ENCODE results near the gene ITGB3. TPM values are rescaled to one million over a fixed set of nuclear protein-coding genes. Genes with fewer than 3 reads are reported as not detected.

The ITGB3 gene
- total and polyA plus RNA-seq, 2 of the 8 experiments (the other 6 are each of a cell fraction or from before 2014, with no cell fraction given), result 0.08 to 0.09 TPM

- Histone ChIP-seq H3K4me2 (ENCODE audit: insufficient read depth in 1 of 2, low read depth in 2 of 2, low read length in 2 of 2) (no peak overlapping the region), H4K91ac (replicated peaks; ENCODE audit: insufficient read length, low read length) (no peak overlapping the region), H2AFZ (ENCODE audit: low read length) (no peak overlapping the region), H3K14ac (ENCODE audit: insufficient read length) (no peak overlapping the region), H2AK5ac (ENCODE audit: low read depth, low read length) (no peak overlapping the region), H3K4me3 (ENCODE audit: extremely low read depth in 1 of 4, insufficient read depth in 2 of 4, low read depth in 3 of 4, low read length in 4 of 4) (no peak overlapping the region), H3K18ac (ENCODE audit: extremely low read depth, low read length) (no peak overlapping the region; the same call in 1 of the 2 replicates), H3K4ac (replicated peaks; ENCODE audit: insufficient read length, low read depth, low read length) (no peak overlapping the region), H3K56ac (replicated peaks; ENCODE audit: insufficient read length, low read depth, low read length) (no peak overlapping the region), H4K20me1 (replicated peaks in 1 of 2; ENCODE audit: control insufficient read depth in 1 of 2, insufficient read depth in 2 of 2, low read length in 2 of 2) (no peaks in the 10 kb centered on the region), H3K27ac (ENCODE audit: low read depth, low read length) (no peak overlapping the region), H4K5ac (ENCODE audit: insufficient read length, low read depth, low read length) (no peak overlapping the region), H2BK12ac (ENCODE audit: low read depth, low read length) (no peak overlapping the region), H3K23ac (ENCODE audit: insufficient read length) (no peak overlapping the region), H3K36me3 (ENCODE audit: control insufficient read depth in 2 of 4, insufficient read depth in 4 of 4, low read length in 3 of 4) (no peaks in the 10 kb centered on the region), H3K23me2 (ENCODE audit: low read depth, low read length) (no peaks in the 10 kb centered on the region), H2BK5ac (ENCODE audit: low read depth, low read length) (no peak overlapping the region; the same call in 1 of the 2 replicates), H2BK15ac (ENCODE audit: low read length) (no peak overlapping the region), H3K79me2 (ENCODE audit: control insufficient read depth in 1 of 2, insufficient read depth in 2 of 2, low read length in 2 of 2) (no peaks in the 10 kb centered on the region), H3K4me1 (replicated peaks in 1 of 4; ENCODE audit: control insufficient read depth in 3 of 4, insufficient read depth in 4 of 4, low read length in 3 of 4) (no peaks in the 10 kb centered on the region), H3K27me3 (replicated peaks in 1 of 4; ENCODE audit: control insufficient read depth in 3 of 4, extremely low read depth in 1 of 4, insufficient read depth in 3 of 4, low read length in 3 of 4) (0 out of 7 replicates have a peak, but pooled peaks cover 0 to under 1% (median 0%) of the 10 kb centered on the region in 4 experiments), H2BK120ac (replicated peaks; ENCODE audit: low read depth, low read length) (no peak overlapping the region), H2BK20ac (ENCODE audit: low read length) (no peak overlapping the region), H4K8ac (ENCODE audit: extremely low read depth, insufficient read depth, low read length) (0 out of 2 replicates have a peak overlapping the region, but pooled peaks have one; percentile 35), H3K79me1 (ENCODE audit: low read depth, low read length) (no peaks in the 10 kb centered on the region), H3K9me3 (ENCODE audit: insufficient read depth in 2 of 2, low read depth in 1 of 2, low read length in 1 of 2) (no peaks in the 10 kb centered on the region), H3K9ac (replicated peaks in 1 of 4; ENCODE audit: extremely low read depth in 1 of 4, low read depth in 3 of 4, low read length in 3 of 4) (no peak overlapping the region)
- DNase-seq (ENCODE audit: low read depth in 1 of 2, low spot score in 2 of 2), result no peak
- WGBS, 2 experiments (ENCODE audit: extremely low coverage in 1 of 2, insufficient coverage in 1 of 2, insufficient read length in 1 of 2, insufficient replicate concordance in 2 of 2, low coverage in 1 of 2, low lambda C conversion rate in 2 of 2, missing lambda C conversion rate in 1 of 2), result 88% methylated on average over 25 of the region's 29 CpGs; no CpG with 5 or more reads in 1 of the 2 experiments
- no peak for FAIRE-seq
- ChIA-PET POLR2A (ENCODE audit: partially characterized antibody) (interaction anchor here (0.8 kb wide), 1 partner anchor 24 kb away, joined by 3 read pairs; no protein-coding TSS in a partner anchor), CTCF (ENCODE audit: partially characterized antibody) (interaction anchor here (6.6 kb wide), 1 partner anchor 75 kb away, joined by 39 read pairs; no protein-coding TSS in a partner anchor)
- TF ChIP-seq SIRT6 (IDR thresholded peaks at IDR 0.05; ENCODE audit: low read length), result no peak
- no peak for TF ChIP-seq CTBP2 (IDR thresholded peaks at IDR 0.05; ENCODE audit: borderline replicate concordance, insufficient read depth, insufficient read length, low read length)
- TF ChIP-seq TAF7 (optimal IDR thresholded peaks at IDR 0.05; ENCODE audit: borderline replicate concordance, low read depth, low read length), result no peak
- TF ChIP-seq FOSL1 (IDR thresholded peaks at IDR 0.05; ENCODE audit: insufficient read depth, low read depth, low read length), result no peak
- no peak for TF ChIP-seq HDAC2 (IDR thresholded peaks at IDR 0.05; ENCODE audit: borderline replicate concordance in 1 of 2, low read depth in 2 of 2, low read length in 2 of 2)
- no peak for TF ChIP-seq SIX5 (IDR thresholded peaks at IDR 0.05; ENCODE audit: low read depth, low read length)
- TF ChIP-seq GTF2F1 (IDR thresholded peaks at IDR 0.05; ENCODE audit: borderline replicate concordance, low read depth, low read length), result no peak
- no peak for TF ChIP-seq SP2 (IDR thresholded peaks at IDR 0.05; ENCODE audit: low read length)
- TF ChIP-seq POLR2A (IDR thresholded peaks at IDR 0.05; ENCODE audit: control extremely low read depth in 1 of 2, low read depth in 2 of 2, low read length in 2 of 2), result no peak
- no peak for TF ChIP-seq NANOG (IDR thresholded peaks at IDR 0.05; ENCODE audit: insufficient read depth, low read depth, low read length, poor library complexity, severe bottlenecking)
- no peak for TF ChIP-seq JUND (IDR thresholded peaks at IDR 0.05; ENCODE audit: low read length)
- TF ChIP-seq MAFK (IDR thresholded peaks at IDR 0.05; ENCODE audit: low read depth, low read length), result no peak
- no peak for TF ChIP-seq CHD1 (IDR thresholded peaks at IDR 0.05; ENCODE audit: low read depth, low read length)
These were observed 15.2 kb upstream of the ITGB3 start for GRCh38 chr17:47238321-47239010.
